Keratinocyte (primary cell): ENCODE results near the gene RASGRP3.

Experiments
- CTCF ChIP-seq, 3 experiments: IDR thresholded peaks in 1 of 3; conservative IDR thresholded peaks in 1 of 3; optimal IDR thresholded peaks in 1 of 3; 2 replicates in 2 of 3; 3 replicates in 1 of 3; pipeline versions ENCODE3 to v1.5.1; 2011; ENCODE audit warnings: low read length in 3 of 3, mild to moderate bottlenecking in 3 of 3, moderate library complexity in 2 of 3, control low read depth in 1 of 3, inconsistent platforms in 1 of 3; ENCODE audit not compliant: insufficient read depth in 2 of 3; ENCODE audit errors: extremely low read depth in 1 of 3
- EZH2 ChIP-seq: IDR thresholded peaks from one replicate; pipeline ENCODE4 v1.6.1; 2012; ENCODE audit warnings: inconsistent platforms, mild to moderate bottlenecking, low read length, moderate library complexity

DNA sequence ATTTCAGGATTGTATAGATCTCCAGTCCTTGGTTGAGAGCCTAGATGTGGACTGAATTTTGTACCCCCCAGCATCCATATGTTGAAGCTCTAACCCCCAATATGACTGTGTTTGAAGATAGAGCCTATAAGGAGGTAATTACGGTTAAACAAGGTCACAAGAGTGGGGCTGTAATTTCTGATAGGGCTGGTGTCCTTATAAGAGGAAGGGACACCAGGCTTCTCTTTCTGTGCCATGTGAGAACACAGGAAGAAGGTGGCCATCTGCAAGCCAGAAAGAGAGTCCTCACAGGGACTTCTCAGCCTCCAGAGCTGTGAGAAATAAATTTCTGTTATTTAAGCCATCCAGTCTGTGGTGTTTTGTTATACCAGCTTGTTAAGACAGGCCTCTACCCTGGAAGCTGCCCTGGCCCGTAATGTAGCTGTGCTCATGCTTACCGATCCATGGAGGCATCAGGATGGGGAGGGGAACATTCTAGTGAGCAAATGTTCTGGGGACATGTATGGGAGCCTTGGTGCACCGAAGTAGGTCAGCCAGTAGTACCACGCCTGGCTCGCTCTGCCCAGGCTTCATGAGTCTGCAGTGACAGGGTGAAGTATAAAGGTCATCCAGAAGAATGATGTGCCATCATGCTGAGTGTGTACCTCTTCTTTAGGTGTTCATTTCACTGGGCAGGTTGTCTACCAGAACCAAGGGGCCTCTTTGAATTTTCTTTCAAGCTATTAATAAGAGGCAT lies 16.1 kb downstream of the RASGRP3 start:
- TF ChIP-seq EZH2: no peak
- no peak for TF ChIP-seq CTCF (optimal IDR thresholded peaks at IDR 0.05 in 1 of 3, IDR thresholded peaks at IDR 0.05 in 1 of 3, conservative IDR thresholded peaks at IDR 0.05 in 1 of 3; ENCODE audit: extremely low read depth in 1 of 3, insufficient read depth in 2 of 3, low read length in 3 of 3)
